ENCODE data around the gene CCL28. TPM values are rescaled to one million over a fixed set of nuclear protein-coding genes. Genes with fewer than 3 reads are reported as not detected.

CCL28 gene
- total RNA-seq, 1 experiment from 2014 or later, result not detected

- H3K9me3 Mint-ChIP-seq, result peaks cover 26 to 32% of the 10 kb centered on the region in 2 experiments
- H3K18ac ChIP-seq (ENCODE audit: insufficient read length, low read depth, low read length), result no peak overlapping the region
- H3K4me2 ChIP-seq (ENCODE audit: insufficient read depth, insufficient read length, low read length), result no peak overlapping the region
- no peak overlapping the region for H2BK5ac ChIP-seq (ENCODE audit: insufficient read length, low read length)
- H3K23me2 ChIP-seq (ENCODE audit: insufficient read length, low read depth, low read length, poor library complexity, severe bottlenecking), result no peaks in the 10 kb centered on the region
- no peak overlapping the region for H3K56ac ChIP-seq (ENCODE audit: insufficient read length, low read depth, low read length)
- H2BK120ac ChIP-seq (ENCODE audit: low read depth, low read length, poor library complexity, severe bottlenecking), result no peak overlapping the region
- no CpG with 5 or more reads among the region's 2 CpGs for WGBS (ENCODE audit: extremely low coverage, insufficient read length, low lambda C conversion rate)
- no peak overlapping the region for H4K91ac ChIP-seq (ENCODE audit: insufficient read length, low read depth, low read length)
- H3K79me2 ChIP-seq (ENCODE audit: insufficient read depth, low read length), result no peaks in the 10 kb centered on the region
- H3K9ac ChIP-seq (ENCODE audit: extremely low read depth, insufficient read length, low read length), result no peak overlapping the region
- DNase-seq, result no peak
- TF ChIP-seq CTCF (conservative IDR thresholded peaks at IDR 0.05), result no peak
- no peak overlapping the region for H2BK12ac ChIP-seq (ENCODE audit: insufficient read length, low read depth, low read length)
- H3K27ac ChIP-seq (ENCODE audit: insufficient read length, low read depth, low read length), result no peak overlapping the region
- H2AK5ac ChIP-seq (ENCODE audit: insufficient read length, low read length), result no peak overlapping the region
- H3K36me3 Mint-ChIP-seq (ENCODE audit: insufficient read depth in 1 of 3, low read depth in 3 of 3), result peaks cover 3 to 14% (median 7%) of the 10 kb centered on the region in 3 experiments; a peak in 4 of 7 replicates
- no peak overlapping the region for H2AFZ ChIP-seq (ENCODE audit: low read length)
- no peaks in the 10 kb centered on the region for H4K20me1 ChIP-seq (ENCODE audit: control insufficient read depth, insufficient read depth, insufficient read length)
- H4K8ac ChIP-seq (replicated peaks; ENCODE audit: insufficient read length, low read depth, low read length), result no peak overlapping the region
- H3K9me3 ChIP-seq (ENCODE audit: control insufficient read depth, low read depth, low read length), result peaks cover 10% of the 10 kb centered on the region
- H3K4me1 Mint-ChIP-seq, result no peaks in the 10 kb centered on the region
- no peaks in the 10 kb centered on the region for H3K4me1 ChIP-seq (ENCODE audit: insufficient read depth, low read length)
- no peak overlapping the region for H3T11ph ChIP-seq (ENCODE audit: low read length)
- peaks cover 4% of the 10 kb centered on the region for H3K27me3 Mint-ChIP-seq (ENCODE audit: low read depth)
- no peaks in the 10 kb centered on the region for H3K27me3 ChIP-seq (ENCODE audit: insufficient read depth, low read length)
- H3K14ac ChIP-seq (ENCODE audit: insufficient read depth, low read length), result no peak overlapping the region
- no peak overlapping the region for H3K4me3 Mint-ChIP-seq
- no peak overlapping the region for H3K27ac Mint-ChIP-seq
- no peak overlapping the region for H4K5ac ChIP-seq (ENCODE audit: insufficient read length, low read depth, low read length)
- no peak overlapping the region for H2BK15ac ChIP-seq (ENCODE audit: low read depth, low read length)
- no peak overlapping the region for H2BK20ac ChIP-seq (ENCODE audit: low read depth, low read length, poor library complexity, severe bottlenecking)
- H3K23ac ChIP-seq (ENCODE audit: insufficient read length, low read depth, low read length), result no peak overlapping the region
- no peaks in the 10 kb centered on the region for H3K79me1 ChIP-seq (ENCODE audit: insufficient read depth, low read depth, low read length, poor library complexity, severe bottlenecking)
- H3K4ac ChIP-seq (ENCODE audit: low read depth, low read length), result no peak overlapping the region
These were observed 55.1 kb downstream of the CCL28 start for GRCh38 chr5:43357067-43357466.

Data from H9 (cell line).